SK-N-SH (cell line): ENCODE measurements around the gene IRF3. TPM values are rescaled to one million over a fixed set of nuclear protein-coding genes. Genes with fewer than 3 reads are reported as not detected.

Source experiments
- polyA plus RNA-seq, 3 experiments: library from polyadenylated mRNA; depleted of rRNA; stranded (reverse); fragments of >200 nt; gene quantifications; 2 replicates each; pipeline ENCODE4 v1.2.3, GENCODE V29; 2012
- small RNA-seq, 7 experiments: library from RNA; depleted of rRNA; stranded (forward); fragments of <200 nt; gene quantifications; one replicate each; pipeline ENCODE3, GENCODE V24; 2012

The IRF3 gene
- polyA plus RNA-seq, 1 of the 3 experiments (the other 2 are of a cell fraction), result 112 TPM

Small RNA genes lying within 50 kb of the gene (small RNA-seq; reads per million reads assigned to genes)
- gene MIR5088, result 0 to 2.1 (median 0) reads per million in 7 experiments

Other genes with a start within 250 kb of the IRF3 start
- not detected in 2 replicates for gene PTH2, start 242.4 kb downstream of the IRF3 start, polyA plus RNA-seq (2012; rRNA removed)
- not detected in 2 replicates for gene GFY, start 240.5 kb downstream of the IRF3 start, polyA plus RNA-seq (2012; rRNA removed)
- gene SLC17A7, start 224.3 kb downstream of the IRF3 start, polyA plus RNA-seq (2012; rRNA removed), result 0.39 and 0.59 TPM in 2 replicates
- 145 and 157 TPM in 2 replicates for gene PIH1D1, start 214.0 kb downstream of the IRF3 start, polyA plus RNA-seq (2012; rRNA removed)
- gene ALDH16A1, start 212.6 kb downstream of the IRF3 start, polyA plus RNA-seq (2012; rRNA removed), result 13.6 and 15.7 TPM in 2 replicates
- 4.0 and 6.4 TPM in 2 replicates for gene FLT3LG, start 191.6 kb downstream of the IRF3 start, polyA plus RNA-seq (2012; rRNA removed)
- gene RPL13A, start 178.2 kb downstream of the IRF3 start, polyA plus RNA-seq (2012; rRNA removed), result 2,604 and 2,748 TPM in 2 replicates
- 6,915 and 7,579 TPM in 2 replicates for gene RPS11, start 169.4 kb downstream of the IRF3 start, polyA plus RNA-seq (2012; rRNA removed)
- gene FCGRT, start 153.2 kb downstream of the IRF3 start, polyA plus RNA-seq (2012; rRNA removed), result 75.3 and 91.4 TPM in 2 replicates
- 1.4 and 1.8 TPM in 2 replicates for gene RCN3, start 137.9 kb downstream of the IRF3 start, polyA plus RNA-seq (2012; rRNA removed)
- 101 and 128 TPM in 2 replicates for gene NOSIP, start 85.3 kb downstream of the IRF3 start, polyA plus RNA-seq (2012; rRNA removed)
- gene PRRG2, start 84.5 kb downstream of the IRF3 start, polyA plus RNA-seq (2012; rRNA removed), result 0.42 and 0.44 TPM in 2 replicates
- 0.71 and 1.7 TPM in 2 replicates for gene PRR12, start 74.7 kb downstream of the IRF3 start, polyA plus RNA-seq (2012; rRNA removed)
- gene RRAS, start 25.7 kb downstream of the IRF3 start, polyA plus RNA-seq (2012; rRNA removed), result 113 and 141 TPM in 2 replicates
- gene SCAF1, start 23.6 kb downstream of the IRF3 start, polyA plus RNA-seq (2012; rRNA removed), result 5.5 and 9.5 TPM in 2 replicates
- gene BCL2L12, start 76 bp upstream of the IRF3 start, polyA plus RNA-seq (2012; rRNA removed), result 20.3 and 27.9 TPM in 2 replicates
- gene PRMT1, start 11.4 kb upstream of the IRF3 start, polyA plus RNA-seq (2012; rRNA removed), result 774 and 789 TPM in 2 replicates
- gene ADM5, start 23.7 kb upstream of the IRF3 start, polyA plus RNA-seq (2012; rRNA removed), result 1.3 TPM in 2 replicates
- gene CPT1C, start 25.3 kb upstream of the IRF3 start, polyA plus RNA-seq (2012; rRNA removed), result 118 and 139 TPM in 2 replicates
- gene TSKS, start 97.4 kb upstream of the IRF3 start, polyA plus RNA-seq (2012; rRNA removed), result not detected in 2 replicates
- gene AP2A1, start 101.1 kb upstream of the IRF3 start, polyA plus RNA-seq (2012; rRNA removed), result 59.6 and 74.8 TPM in 2 replicates
- 23.7 and 29.9 TPM in 2 replicates for gene FUZ, start 147.4 kb upstream of the IRF3 start, polyA plus RNA-seq (2012; rRNA removed)
- gene MED25, start 152.4 kb upstream of the IRF3 start, polyA plus RNA-seq (2012; rRNA removed), result 15.7 and 30.2 TPM in 2 replicates
- 56.1 and 95.0 TPM in 2 replicates for gene PTOV1, start 185.3 kb upstream of the IRF3 start, polyA plus RNA-seq (2012; rRNA removed)
- gene PNKP, start 201.7 kb upstream of the IRF3 start, polyA plus RNA-seq (2012; rRNA removed), result 45.5 and 52.0 TPM in 2 replicates
- gene AKT1S1, start 211.5 kb upstream of the IRF3 start, polyA plus RNA-seq (2012; rRNA removed), result 56.7 and 63.7 TPM in 2 replicates
- gene TBC1D17, start 211.8 kb upstream of the IRF3 start, polyA plus RNA-seq (2012; rRNA removed), result 27.3 and 28.3 TPM in 2 replicates
- 0.35 and 0.50 TPM in 2 replicates for gene IL4I1, start 231.0 kb upstream of the IRF3 start, polyA plus RNA-seq (2012; rRNA removed)